Ovary (tissue), 3 donors: Measurements from ENCODE around the gene CENPL.

Experiments used
- CTCF ChIP-seq, 3 donors: fragments of 450-650 bp in 2 of 3; fragments of 200-600 bp in 1 of 3; IDR thresholded peaks; one replicate each; pipeline versions ENCODE4 v1.5.1 to v1.8.0; 2016 to 2022; ENCODE audit warnings: antibody characterized with exemption in 3 of 3, mild to moderate bottlenecking in 1 of 3
- EP300 ChIP-seq: sonication (generic); formaldehyde crosslinking; IDR thresholded peaks from one replicate; pipeline ENCODE4 v1.6.1; 2017; ENCODE audit warnings: antibody characterized with exemption
- POLR2A ChIP-seq: fragments of 450-650 bp; IDR thresholded peaks from one replicate; pipeline ENCODE4 v1.6.1; 2017; ENCODE audit warnings: antibody characterized with exemption, mild to moderate bottlenecking, moderate library complexity
- donor health status: DM: no; HTN: no; CAD: no.

DNA sequence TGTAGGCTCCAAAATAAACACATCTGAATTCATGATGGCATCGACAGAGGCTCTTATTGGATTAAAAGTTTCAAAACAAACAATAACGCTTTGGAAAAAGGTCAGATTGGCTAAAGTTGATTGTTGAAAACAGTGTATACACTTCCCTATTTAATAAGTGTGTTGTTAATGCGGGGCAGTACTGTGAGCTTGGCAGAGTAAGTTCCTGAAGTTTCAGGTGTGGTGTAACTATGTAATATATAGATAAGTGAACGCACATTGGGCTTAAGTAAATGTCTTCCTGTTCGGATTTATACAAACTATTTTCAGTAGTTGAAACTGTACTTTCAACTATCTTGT, 44.3 kb upstream of the CENPL start:
- TF ChIP-seq CTCF (IDR thresholded peaks at IDR 0.05) (no peak), POLR2A (no peak), EP300 (no peak)
